ENCODE results near the gene C2CD4C.

GRCh38 chr19:383040-383439 is 25.9 kb downstream of the C2CD4C start:
- TF ChIP-seq RAD51 (IDR thresholded peaks at IDR 0.05; ENCODE audit: borderline replicate concordance) (no peak), ATF6 (CRISPR knock-in tag; conservative IDR thresholded peaks at IDR 0.05) (no peak), CTCF (CRISPR knock-in tag; IDR thresholded peaks at IDR 0.05) (no peak), NAIF1 (CRISPR knock-in tag; IDR thresholded peaks at IDR 0.05; ENCODE audit: borderline replicate concordance) (no peak), ZNF563 (CRISPR knock-in tag; IDR thresholded peaks at IDR 0.05) (no peak)
